Uterus (tissue), 2 donors: ENCODE measurements around the gene WDPCP.

Source experiments
- CTCF ChIP-seq, 4 experiments: fragments of 200-600 bp in 2 of 4; fragments of 450-650 bp in 2 of 4; sonication (generic) in 2 of 4; IDR thresholded peaks; one replicate each; pipeline ENCODE4 v1.5.1; 2016 to 2019; ENCODE audit warnings: antibody characterized with exemption in 4 of 4, mild to moderate bottlenecking in 2 of 4, moderate library complexity in 1 of 4
- POLR2A ChIP-seq, 2 donors: fragments of 450-650 bp; IDR thresholded peaks; one replicate each; pipeline ENCODE4 v1.6.1; 2016; ENCODE audit warnings: antibody characterized with exemption in 2 of 2, mild to moderate bottlenecking in 1 of 2, moderate library complexity in 1 of 2

DNA sequence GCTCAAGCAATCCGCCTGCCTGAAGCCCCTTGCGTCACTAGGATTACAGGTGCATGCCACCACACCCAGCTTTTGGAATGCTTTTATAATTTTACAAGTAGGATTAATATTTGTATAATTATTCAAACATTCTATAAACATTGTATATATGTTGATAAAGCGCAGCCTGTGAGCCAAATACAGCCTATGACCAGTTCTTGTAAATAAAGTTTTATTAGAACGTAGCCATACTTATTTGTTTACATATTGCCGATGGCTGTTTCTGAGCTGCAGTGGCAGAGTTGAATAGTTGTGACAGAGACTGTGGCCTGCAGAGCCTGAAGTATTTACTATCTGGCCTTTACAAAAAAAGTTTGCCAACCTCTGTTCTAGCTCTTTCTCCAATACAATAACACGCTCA, 305.0 kb downstream of the WDPCP start:
- TF ChIP-seq CTCF (IDR thresholded peaks at IDR 0.05) = no peak
- TF ChIP-seq POLR2A (IDR thresholded peaks at IDR 0.05) = no peak
